Stimulated activated naive CD8-positive, alpha-beta T cell treated with anti-CD3 and anti-CD28 coated beads, Interleukin-15, Interleukin-2, amounts not matched to agents 100 ng/mL and 50 ng/mL, for 24 hours (primary cell): Measurements from ENCODE around the gene FKBP6.

Source experiments
- H3K27ac Mint-ChIP-seq: one replicate; pipeline ENCODE4 v1.8.0; 2021; ENCODE audit warnings: mild to moderate bottlenecking, mixed read lengths
- H3K27me3 Mint-ChIP-seq: one replicate; pipeline ENCODE4 v1.8.0; 2021; ENCODE audit warnings: mixed read lengths
- H3K36me3 Mint-ChIP-seq: one replicate; pipeline ENCODE4 v1.8.0; 2021; ENCODE audit warnings: low read depth, mixed read lengths
- H3K4me1 Mint-ChIP-seq: one replicate; pipeline ENCODE4 v1.8.0; 2021; ENCODE audit warnings: low read depth, mixed read lengths
- H3K4me3 Mint-ChIP-seq: one replicate; pipeline ENCODE4 v1.8.0; 2021; ENCODE audit warnings: mild to moderate bottlenecking, mixed read lengths
- H3K9me3 Mint-ChIP-seq: one replicate; pipeline ENCODE4 v1.8.0; 2021; ENCODE audit warnings: mixed read lengths

The FKBP6 gene

GRCh38 chr7:73341877-73342276, 13.9 kb downstream of the FKBP6 start:
- Mint-ChIP-seq H3K9me3 (no peaks in the 10 kb centered on the region), H3K4me1 (no peaks in the 10 kb centered on the region), H3K4me3 (no peak overlapping the region), H3K36me3 (no peaks in the 10 kb centered on the region), H3K27me3 (no peaks in the 10 kb centered on the region), H3K27ac (no peak overlapping the region)

- Mint-ChIP-seq H3K27ac (no peak overlapping the region), H3K27me3 (no peaks in the 10 kb centered on the region), H3K4me3 (no peak overlapping the region), H3K9me3 (no peaks in the 10 kb centered on the region), H3K4me1 (no peaks in the 10 kb centered on the region), H3K36me3 (no peaks in the 10 kb centered on the region)
Observed at GRCh38 chr7:73342645-73343044, 14.7 kb downstream of the FKBP6 start.

- Mint-ChIP-seq H3K27ac (no peak overlapping the region), H3K4me1 (no peaks in the 10 kb centered on the region), H3K36me3 (no peaks in the 10 kb centered on the region), H3K9me3 (no peaks in the 10 kb centered on the region), H3K4me3 (no peak overlapping the region), H3K27me3 (no peaks in the 10 kb centered on the region)
Observed at GRCh38 chr7:73343671-73344380, 15.9 kb downstream of the FKBP6 start.

GRCh38 chr7:73345538-73345937, 17.6 kb downstream of the FKBP6 start:
- no peaks in the 10 kb centered on the region for H3K4me1 Mint-ChIP-seq
- H3K9me3 Mint-ChIP-seq = no peaks in the 10 kb centered on the region
- H3K27ac Mint-ChIP-seq = no peak overlapping the region
- H3K4me3 Mint-ChIP-seq = no peak overlapping the region
- H3K36me3 Mint-ChIP-seq = no peaks in the 10 kb centered on the region
- H3K27me3 Mint-ChIP-seq = no peaks in the 10 kb centered on the region

GRCh38 chr7:73345951-73346350, 18.0 kb downstream of the FKBP6 start:
- no peaks in the 10 kb centered on the region for H3K4me1 Mint-ChIP-seq
- H3K27ac Mint-ChIP-seq = no peak overlapping the region
- no peaks in the 10 kb centered on the region for H3K9me3 Mint-ChIP-seq
- H3K4me3 Mint-ChIP-seq = no peak overlapping the region
- H3K36me3 Mint-ChIP-seq = no peaks in the 10 kb centered on the region
- no peaks in the 10 kb centered on the region for H3K27me3 Mint-ChIP-seq

GRCh38 chr7:73349763-73350162, 21.8 kb downstream of the FKBP6 start:
- Mint-ChIP-seq H3K4me3 (no peak overlapping the region), H3K9me3 (no peaks in the 10 kb centered on the region), H3K4me1 (no peaks in the 10 kb centered on the region), H3K27me3 (no peaks in the 10 kb centered on the region), H3K27ac (no peak overlapping the region), H3K36me3 (no peaks in the 10 kb centered on the region)

- no peak overlapping the region for H3K4me3 Mint-ChIP-seq
- H3K9me3 Mint-ChIP-seq = no peaks in the 10 kb centered on the region
- H3K27ac Mint-ChIP-seq = no peak overlapping the region
- no peaks in the 10 kb centered on the region for H3K36me3 Mint-ChIP-seq
- H3K27me3 Mint-ChIP-seq = no peaks in the 10 kb centered on the region
- no peaks in the 10 kb centered on the region for H3K4me1 Mint-ChIP-seq
Observed at GRCh38 chr7:73350306-73351068, 22.5 kb downstream of the FKBP6 start.

- no peaks in the 10 kb centered on the region for H3K4me1 Mint-ChIP-seq
- no peaks in the 10 kb centered on the region for H3K36me3 Mint-ChIP-seq
- H3K27me3 Mint-ChIP-seq = no peaks in the 10 kb centered on the region
- H3K4me3 Mint-ChIP-seq = no peak overlapping the region
- no peaks in the 10 kb centered on the region for H3K9me3 Mint-ChIP-seq
- no peak overlapping the region for H3K27ac Mint-ChIP-seq
Observed at GRCh38 chr7:73351447-73352167, 23.6 kb downstream of the FKBP6 start.

GRCh38 chr7:73352784-73353183, 24.8 kb downstream of the FKBP6 start:
- no peaks in the 10 kb centered on the region for H3K4me1 Mint-ChIP-seq
- no peaks in the 10 kb centered on the region for H3K9me3 Mint-ChIP-seq
- H3K27ac Mint-ChIP-seq = no peak overlapping the region
- H3K27me3 Mint-ChIP-seq = no peaks in the 10 kb centered on the region
- no peaks in the 10 kb centered on the region for H3K36me3 Mint-ChIP-seq
- no peak overlapping the region for H3K4me3 Mint-ChIP-seq

- no peaks in the 10 kb centered on the region for H3K9me3 Mint-ChIP-seq
- H3K27ac Mint-ChIP-seq = no peak overlapping the region
- peaks cover 4% of the 10 kb centered on the region for H3K4me1 Mint-ChIP-seq
- H3K36me3 Mint-ChIP-seq = no peaks in the 10 kb centered on the region
- H3K27me3 Mint-ChIP-seq = no peaks in the 10 kb centered on the region
- no peak overlapping the region for H3K4me3 Mint-ChIP-seq
Observed at GRCh38 chr7:73353243-73353642, 25.3 kb downstream of the FKBP6 start.

GRCh38 chr7:73354196-73354595, 26.2 kb downstream of the FKBP6 start:
- Mint-ChIP-seq H3K4me1 (peaks cover 8% of the 10 kb centered on the region), H3K27ac (no peak overlapping the region), H3K4me3 (no peak overlapping the region), H3K36me3 (no peaks in the 10 kb centered on the region), H3K27me3 (no peaks in the 10 kb centered on the region), H3K9me3 (no peaks in the 10 kb centered on the region)

GRCh38 chr7:73354821-73355220, 26.9 kb downstream of the FKBP6 start:
- no peak overlapping the region for H3K27ac Mint-ChIP-seq
- no peaks in the 10 kb centered on the region for H3K27me3 Mint-ChIP-seq
- no peaks in the 10 kb centered on the region for H3K36me3 Mint-ChIP-seq
- no peak overlapping the region for H3K4me3 Mint-ChIP-seq
- H3K9me3 Mint-ChIP-seq = no peaks in the 10 kb centered on the region
- H3K4me1 Mint-ChIP-seq = peaks cover 8% of the 10 kb centered on the region

GRCh38 chr7:73356159-73356558, 28.2 kb downstream of the FKBP6 start:
- no peaks in the 10 kb centered on the region for H3K36me3 Mint-ChIP-seq
- no peaks in the 10 kb centered on the region for H3K27me3 Mint-ChIP-seq
- H3K9me3 Mint-ChIP-seq = no peaks in the 10 kb centered on the region
- H3K27ac Mint-ChIP-seq = no peak overlapping the region
- peaks cover 8% of the 10 kb centered on the region for H3K4me1 Mint-ChIP-seq
- no peak overlapping the region for H3K4me3 Mint-ChIP-seq

GRCh38 chr7:73358590-73359275, 30.8 kb downstream of the FKBP6 start:
- Mint-ChIP-seq H3K9me3 (no peaks in the 10 kb centered on the region), H3K4me3 (no peak overlapping the region), H3K4me1 (peaks cover 8% of the 10 kb centered on the region), H3K36me3 (no peaks in the 10 kb centered on the region), H3K27me3 (no peaks in the 10 kb centered on the region), H3K27ac (no peak overlapping the region)

- no peak overlapping the region for H3K27ac Mint-ChIP-seq
Observed at GRCh38 chr7:73359306-73359705, 31.3 kb downstream of the FKBP6 start.

More at GRCh38 chr7:73359306-73359705, 31.3 kb downstream of the FKBP6 start:
- H3K9me3 Mint-ChIP-seq = no peaks in the 10 kb centered on the region
- H3K36me3 Mint-ChIP-seq = no peaks in the 10 kb centered on the region
- H3K4me3 Mint-ChIP-seq = no peak overlapping the region
- peaks cover 8% of the 10 kb centered on the region for H3K4me1 Mint-ChIP-seq
- no peaks in the 10 kb centered on the region for H3K27me3 Mint-ChIP-seq
